ENCODE measurements around the gene NCSTN.
A peak's percentile ranks its signal among the peaks of the same experiment; 100 is the strongest.

NCSTN gene

GRCh38 chr1:160342953-160343869 lies at the start of gene NCSTN, which contains the start of gene COPA:
Gene NCSTN, plus strand, starts transcription at chr1:160343383. Its CDS starts 14 bp downstream, at chr1:160343397.
Gene COPA, minus strand, starts transcription at chr1:160343250. Its CDS starts 80 bp downstream, at chr1:160343170.
- peak; percentile 85 to 90 for DNase-seq

- no peak for DNase-seq
Measured at GRCh38 chr1:160296036-160296435, 47.1 kb upstream of the NCSTN start.

GRCh38 chr1:160300173-160300572 lies 43.0 kb upstream of the NCSTN start:
- no peak for DNase-seq

GRCh38 chr1:160307118-160307791 lies 35.9 kb upstream of the NCSTN start:
- no peak for DNase-seq

- no peak for DNase-seq
Measured at GRCh38 chr1:160308451-160309184, 34.6 kb upstream of the NCSTN start.

- no peak for DNase-seq
Measured at GRCh38 chr1:160309185-160309557, 34.0 kb upstream of the NCSTN start.

GRCh38 chr1:160309571-160309970 lies 33.6 kb upstream of the NCSTN start:
- DNase-seq = no peak

GRCh38 chr1:160315359-160315758 lies 27.8 kb upstream of the NCSTN start:
- no peak for DNase-seq

GRCh38 chr1:160322831-160323230 lies 20.4 kb upstream of the NCSTN start:
- no peak for DNase-seq

- DNase-seq = no peak
Measured at GRCh38 chr1:160325252-160325651, 17.9 kb upstream of the NCSTN start.

- no peak for DNase-seq
Measured at GRCh38 chr1:160326418-160326817, 16.8 kb upstream of the NCSTN start.

- DNase-seq = peak; percentile 47 to 59
Measured at GRCh38 chr1:160328184-160328583, 15.0 kb upstream of the NCSTN start.

GRCh38 chr1:160330119-160330518 lies 13.1 kb upstream of the NCSTN start:
- DNase-seq = no peak

GRCh38 chr1:160332516-160332915 lies 10.7 kb upstream of the NCSTN start:
- no peak for DNase-seq

- no peak for DNase-seq
Measured at GRCh38 chr1:160338580-160338979, 4.6 kb upstream of the NCSTN start.

- DNase-seq = no peak
Measured at GRCh38 chr1:160340146-160340545, 3.0 kb upstream of the NCSTN start.

GRCh38 chr1:160340866-160341265 lies 2.3 kb upstream of the NCSTN start:
- no peak for DNase-seq

GRCh38 chr1:160342526-160342925 lies 657 bp upstream of the NCSTN start:
- no peak for DNase-seq

GRCh38 chr1:160344241-160344640 lies 1.1 kb downstream of the NCSTN start:
- DNase-seq = no peak

- no peak for DNase-seq
Measured at GRCh38 chr1:160344936-160345335, 1.8 kb downstream of the NCSTN start.

GRCh38 chr1:160346463-160346862 lies 3.3 kb downstream of the NCSTN start:
- no peak for DNase-seq

- no peak for DNase-seq
Measured at GRCh38 chr1:160346958-160347357, 3.8 kb downstream of the NCSTN start.

- DNase-seq = no peak
Measured at GRCh38 chr1:160351629-160352028, 8.4 kb downstream of the NCSTN start.

All from hippocampal formation (tissue), 2 donors.